HEK293 (cell line): ENCODE measurements around the gene OR4N2.
"Not testable (repeated sequence)": the region's sequence is repeated elsewhere in the genome, so short reads cannot be mapped to it uniquely, and the experiment has no call there.

Experiments
- BCL11B ChIP-seq: fragments of 450-650 bp; formaldehyde crosslinking; IDR thresholded peaks from 2 replicates; pipeline ENCODE4 v1.5.1; 2016; ENCODE audit warnings: low read depth, missing biosample characterization, missing genetic modification characterization
- ZNF555 ChIP-seq: fragments of 450-650 bp; formaldehyde crosslinking; conservative IDR thresholded peaks from 2 replicates; pipeline ENCODE4 v1.5.1; 2017; ENCODE audit warnings: missing biosample characterization, mild to moderate bottlenecking, missing genetic modification characterization, inconsistent platforms
- ZNF707 ChIP-seq: fragments of 450-650 bp; formaldehyde crosslinking; IDR thresholded peaks from 2 replicates; pipeline ENCODE4 v1.5.1; 2016; ENCODE audit warnings: missing biosample characterization, missing genetic modification characterization
- ZSCAN16 ChIP-seq: fragments of 450-650 bp; formaldehyde crosslinking; IDR thresholded peaks from 2 replicates; pipeline ENCODE4 v1.5.1; 2016; ENCODE audit warnings: missing biosample characterization, missing genetic modification characterization
- TF ChIP-seq, protein P1 (sequence below): fragments of 450-650 bp; formaldehyde crosslinking; IDR thresholded peaks from 2 replicates; pipeline ENCODE4 v1.5.1; 2016; ENCODE audit warnings: missing biosample characterization, missing genetic modification characterization
- TF ChIP-seq, protein P2 (sequence below): fragments of 450-650 bp; formaldehyde crosslinking; IDR thresholded peaks from 2 replicates; pipeline ENCODE4 v1.5.1; 2016; ENCODE audit warnings: missing biosample characterization, missing genetic modification characterization
- TF ChIP-seq, protein P3 (sequence below): fragments of 450-650 bp; formaldehyde crosslinking; IDR thresholded peaks from 2 replicates; pipeline ENCODE4 v1.5.1; 2016; ENCODE audit warnings: missing biosample characterization, missing genetic modification characterization
- TF ChIP-seq, protein P4 (sequence below): fragments of 450-650 bp; formaldehyde crosslinking; IDR thresholded peaks from 2 replicates; pipeline ENCODE4 v1.5.1; 2016; ENCODE audit warnings: missing biosample characterization, missing genetic modification characterization

DNA sequence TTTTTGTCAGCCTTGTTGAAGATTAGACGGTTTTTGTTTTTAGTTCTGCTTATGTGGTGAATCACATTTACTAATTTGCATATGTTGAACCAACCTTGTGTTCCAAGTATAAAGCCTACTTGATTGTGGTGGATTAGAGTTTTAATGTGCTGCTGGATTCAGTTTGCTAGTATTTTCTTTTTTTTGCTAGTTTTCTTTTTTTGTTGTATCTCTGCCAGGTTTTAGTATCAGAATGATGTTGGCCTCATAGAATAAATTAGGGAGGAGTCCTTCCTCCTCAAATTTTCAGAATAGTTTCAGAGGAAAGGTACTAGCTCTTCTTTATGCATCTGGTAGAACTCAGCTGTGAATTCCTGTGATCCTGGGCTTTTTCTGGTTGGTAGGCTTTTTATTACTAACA lies at the start of gene OR4N2:
- not testable (repeated sequence) for TF ChIP-seq ZNF707 (tag by site-specific recombination); ZNF555; ZSCAN16 (tag by site-specific recombination); BCL11B (tag by site-specific recombination)
- TF ChIP-seq, protein P1, sequence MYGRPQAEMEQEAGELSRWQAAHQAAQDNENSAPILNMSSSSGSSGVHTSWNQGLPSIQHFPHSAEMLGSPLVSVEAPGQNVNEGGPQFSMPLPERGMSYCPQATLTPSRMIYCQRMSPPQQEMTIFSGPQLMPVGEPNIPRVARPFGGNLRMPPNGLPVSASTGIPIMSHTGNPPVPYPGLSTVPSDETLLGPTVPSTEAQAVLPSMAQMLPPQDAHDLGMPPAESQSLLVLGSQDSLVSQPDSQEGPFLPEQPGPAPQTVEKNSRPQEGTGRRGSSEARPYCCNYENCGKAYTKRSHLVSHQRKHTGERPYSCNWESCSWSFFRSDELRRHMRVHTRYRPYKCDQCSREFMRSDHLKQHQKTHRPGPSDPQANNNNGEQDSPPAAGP (tag by site-specific recombination): not testable (repeated sequence)
- TF ChIP-seq, protein P2, sequence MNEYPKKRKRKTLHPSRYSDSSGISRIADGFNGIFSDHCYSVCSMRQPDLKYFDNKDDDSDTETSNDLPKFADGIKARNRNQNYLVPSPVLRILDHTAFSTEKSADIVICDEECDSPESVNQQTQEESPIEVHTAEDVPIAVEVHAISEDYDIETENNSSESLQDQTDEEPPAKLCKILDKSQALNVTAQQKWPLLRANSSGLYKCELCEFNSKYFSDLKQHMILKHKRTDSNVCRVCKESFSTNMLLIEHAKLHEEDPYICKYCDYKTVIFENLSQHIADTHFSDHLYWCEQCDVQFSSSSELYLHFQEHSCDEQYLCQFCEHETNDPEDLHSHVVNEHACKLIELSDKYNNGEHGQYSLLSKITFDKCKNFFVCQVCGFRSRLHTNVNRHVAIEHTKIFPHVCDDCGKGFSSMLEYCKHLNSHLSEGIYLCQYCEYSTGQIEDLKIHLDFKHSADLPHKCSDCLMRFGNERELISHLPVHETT (tag by site-specific recombination): not testable (repeated sequence)
- TF ChIP-seq, protein P3, sequence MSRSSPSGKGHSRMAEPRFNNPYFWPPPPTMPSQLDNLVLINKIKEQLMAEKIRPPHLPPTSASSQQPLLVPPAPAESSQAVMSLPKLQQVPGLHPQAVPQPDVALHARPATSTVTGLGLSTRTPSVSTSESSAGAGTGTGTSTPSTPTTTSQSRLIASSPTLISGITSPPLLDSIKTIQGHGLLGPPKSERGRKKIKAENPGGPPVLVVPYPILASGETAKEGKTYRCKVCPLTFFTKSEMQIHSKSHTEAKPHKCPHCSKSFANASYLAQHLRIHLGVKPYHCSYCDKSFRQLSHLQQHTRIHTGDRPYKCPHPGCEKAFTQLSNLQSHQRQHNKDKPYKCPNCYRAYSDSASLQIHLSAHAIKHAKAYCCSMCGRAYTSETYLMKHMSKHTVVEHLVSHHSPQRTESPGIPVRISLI (tag by site-specific recombination): not testable (repeated sequence)
- TF ChIP-seq, protein P4, sequence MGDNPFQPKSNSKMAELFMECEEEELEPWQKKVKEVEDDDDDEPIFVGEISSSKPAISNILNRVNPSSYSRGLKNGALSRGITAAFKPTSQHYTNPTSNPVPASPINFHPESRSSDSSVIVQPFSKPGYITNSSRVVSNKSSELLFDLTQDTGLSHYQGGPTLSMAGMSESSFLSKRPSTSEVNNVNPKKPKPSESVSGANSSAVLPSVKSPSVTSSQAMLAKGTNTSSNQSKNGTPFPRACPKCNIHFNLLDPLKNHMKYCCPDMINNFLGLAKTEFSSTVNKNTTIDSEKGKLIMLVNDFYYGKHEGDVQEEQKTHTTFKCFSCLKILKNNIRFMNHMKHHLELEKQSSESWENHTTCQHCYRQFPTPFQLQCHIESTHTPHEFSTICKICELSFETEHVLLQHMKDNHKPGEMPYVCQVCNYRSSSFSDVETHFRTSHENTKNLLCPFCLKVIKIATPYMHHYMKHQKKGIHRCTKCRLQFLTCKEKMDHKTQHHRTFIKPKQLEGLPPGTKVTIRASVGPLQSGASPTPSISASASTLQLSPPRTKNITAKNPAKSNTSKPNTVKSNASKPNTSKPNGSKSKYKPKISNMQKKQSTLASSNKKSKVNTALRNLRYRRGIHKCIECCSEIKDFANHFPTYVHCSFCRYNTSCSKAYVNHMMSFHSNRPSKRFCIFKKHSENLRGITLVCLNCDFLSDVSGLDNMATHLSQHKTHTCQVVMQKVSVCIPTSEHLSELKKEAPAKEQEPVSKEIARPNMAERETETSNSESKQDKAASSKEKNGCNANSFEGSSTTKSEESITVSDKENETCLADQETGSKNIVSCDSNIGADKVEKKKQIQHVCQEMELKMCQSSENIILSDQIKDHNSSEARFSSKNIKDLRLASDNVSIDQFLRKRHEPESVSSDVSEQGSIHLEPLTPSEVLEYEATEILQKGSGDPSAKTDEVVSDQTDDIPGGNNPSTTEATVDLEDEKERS (tag by site-specific recombination): not testable (repeated sequence)
